ENCODE results near the gene SCAMP4. TPM values are rescaled to one million over a fixed set of nuclear protein-coding genes. Genes with fewer than 3 reads are reported as not detected.

The SCAMP4 gene
- total RNA-seq, 2 donors from 2014 or later = 35.0 to 42.1 TPM

GRCh38 chr19:1904860-1905109, 414 bp upstream of the SCAMP4 start:
- Histone ChIP-seq H3K36me3 (no peaks in the 10 kb centered on the region), H3K27me3 (no peaks in the 10 kb centered on the region), H3K4me3 (peak overlapping the region in 1 of 2 donors; percentile 68), H3K4me1 (peaks cover 0 to 24% of the 10 kb centered on the region in 2 donors), H3K27ac (peak overlapping the region; percentile 41 to 66), H3K9me3 (no peaks in the 10 kb centered on the region)
- TF ChIP-seq, protein P1, sequence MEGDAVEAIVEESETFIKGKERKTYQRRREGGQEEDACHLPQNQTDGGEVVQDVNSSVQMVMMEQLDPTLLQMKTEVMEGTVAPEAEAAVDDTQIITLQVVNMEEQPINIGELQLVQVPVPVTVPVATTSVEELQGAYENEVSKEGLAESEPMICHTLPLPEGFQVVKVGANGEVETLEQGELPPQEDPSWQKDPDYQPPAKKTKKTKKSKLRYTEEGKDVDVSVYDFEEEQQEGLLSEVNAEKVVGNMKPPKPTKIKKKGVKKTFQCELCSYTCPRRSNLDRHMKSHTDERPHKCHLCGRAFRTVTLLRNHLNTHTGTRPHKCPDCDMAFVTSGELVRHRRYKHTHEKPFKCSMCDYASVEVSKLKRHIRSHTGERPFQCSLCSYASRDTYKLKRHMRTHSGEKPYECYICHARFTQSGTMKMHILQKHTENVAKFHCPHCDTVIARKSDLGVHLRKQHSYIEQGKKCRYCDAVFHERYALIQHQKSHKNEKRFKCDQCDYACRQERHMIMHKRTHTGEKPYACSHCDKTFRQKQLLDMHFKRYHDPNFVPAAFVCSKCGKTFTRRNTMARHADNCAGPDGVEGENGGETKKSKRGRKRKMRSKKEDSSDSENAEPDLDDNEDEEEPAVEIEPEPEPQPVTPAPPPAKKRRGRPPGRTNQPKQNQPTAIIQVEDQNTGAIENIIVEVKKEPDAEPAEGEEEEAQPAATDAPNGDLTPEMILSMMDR (IDR thresholded peaks at IDR 0.05) = no peak
- DNase-seq (ENCODE audit: low spot score) = no peak

DNA sequence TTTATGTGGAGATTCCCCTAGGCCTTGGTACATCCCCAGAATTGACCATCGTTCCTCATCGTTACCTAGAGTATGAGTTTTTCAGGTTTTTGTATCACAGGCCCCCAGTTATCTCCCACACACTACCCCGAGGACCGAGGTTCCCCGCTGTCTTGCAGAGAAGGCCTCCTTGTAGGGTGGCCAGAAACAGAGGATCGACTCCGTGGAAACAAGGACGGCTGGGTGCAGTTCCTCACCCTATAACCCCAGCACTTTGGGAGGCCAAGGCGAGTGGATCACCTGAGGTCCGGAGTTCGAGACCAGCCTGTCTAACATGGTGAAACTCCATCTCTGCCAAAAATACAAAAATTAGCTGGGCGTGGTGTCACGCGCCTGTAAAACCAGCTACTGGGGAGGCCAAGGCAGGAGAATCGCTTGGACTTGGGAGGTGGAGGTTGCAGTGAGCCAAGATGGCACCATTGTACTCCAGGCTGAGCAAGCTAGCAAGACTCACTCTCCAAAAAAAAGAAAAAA, 720 bp downstream of the SCAMP4 start:
- Histone ChIP-seq H3K4me1 (peaks cover 0 to 24% of the 10 kb centered on the region in 2 donors), H3K27ac (peak overlapping the region; percentile 76 to 79), H3K9me3 (no peaks in the 10 kb centered on the region), H3K4me3 (peak overlapping the region; percentile 59 to 68), H3K27me3 (no peaks in the 10 kb centered on the region), H3K36me3 (no peaks in the 10 kb centered on the region)
- TF ChIP-seq, protein P1 (IDR thresholded peaks at IDR 0.05) = no peak
- DNase-seq (ENCODE audit: low spot score) = no peak

- Histone ChIP-seq H3K27ac (no peak overlapping the region), H3K36me3 (no peaks in the 10 kb centered on the region), H3K9me3 (no peaks in the 10 kb centered on the region), H3K27me3 (no peaks in the 10 kb centered on the region), H3K4me1 (peaks cover 0 to 24% of the 10 kb centered on the region in 2 donors), H3K4me3 (no peak overlapping the region)
- TF ChIP-seq, protein P1 (IDR thresholded peaks at IDR 0.05) = no peak
- DNase-seq (ENCODE audit: low spot score) = no peak
These were observed 1.9 kb downstream of the SCAMP4 start for GRCh38 chr19:1906985-1907562.

- H3K27ac ChIP-seq = no peak overlapping the region
- H3K9me3 ChIP-seq = no peaks in the 10 kb centered on the region
- H3K4me1 ChIP-seq = peaks cover 0 to 24% of the 10 kb centered on the region in 2 donors
- peaks cover 2% of the 10 kb centered on the region for H3K36me3 ChIP-seq
- no peaks in the 10 kb centered on the region for H3K27me3 ChIP-seq
- DNase-seq (ENCODE audit: low spot score) = no peak
- TF ChIP-seq, protein P1 (IDR thresholded peaks at IDR 0.05) = no peak
- H3K4me3 ChIP-seq = no peak overlapping the region
These were observed 2.6 kb downstream of the SCAMP4 start for GRCh38 chr19:1907563-1908363.

DNA sequence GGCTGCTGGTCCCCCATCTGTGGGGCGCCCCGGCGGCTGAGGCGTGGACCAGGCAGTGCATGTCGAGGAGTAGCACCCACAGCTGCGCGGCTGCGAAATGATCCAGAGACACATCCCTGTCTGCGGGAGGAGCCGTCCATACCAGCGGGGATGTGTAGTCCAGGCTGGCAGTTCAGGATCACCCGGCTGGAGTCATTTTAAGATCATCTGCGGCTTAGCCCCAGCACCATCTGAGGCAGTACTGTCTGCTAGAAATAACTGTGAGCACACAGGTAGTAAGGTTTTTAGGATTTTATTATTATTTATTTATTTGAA, 3.1 kb downstream of the SCAMP4 start:
- TF ChIP-seq, protein P1 (IDR thresholded peaks at IDR 0.05) = no peak
- peaks cover 0 to 24% of the 10 kb centered on the region in 2 donors for H3K4me1 ChIP-seq

More for the DNA sequence above, 3.1 kb downstream of the SCAMP4 start:
- no peak overlapping the region for H3K4me3 ChIP-seq
- H3K36me3 ChIP-seq = peaks cover 8% of the 10 kb centered on the region
- no peaks in the 10 kb centered on the region for H3K27me3 ChIP-seq
- DNase-seq (ENCODE audit: low spot score) = no peak
- no peak overlapping the region for H3K27ac ChIP-seq
- H3K9me3 ChIP-seq = no peaks in the 10 kb centered on the region

Data from right atrium auricular region (tissue), 2 donors.